Loucy (cell line): Measurements from ENCODE around the gene ZC3H12C.

Experiments
- EZH2phosphoT487 ChIP-seq: fragments of 200-600 bp; IDR thresholded peaks from 2 replicates; pipeline ENCODE4 v1.6.1; 2018; ENCODE audit warnings: antibody characterized with exemption, mild to moderate bottlenecking, moderate library complexity, borderline replicate concordance
- TF ChIP-seq, protein P1 (sequence below): fragments of 200-600 bp; sonication (generic); conservative IDR thresholded peaks from 2 replicates; pipeline ENCODE4 v1.5.1; 2014; ENCODE audit warnings: mild to moderate bottlenecking, antibody characterized with exemption, low read length

DNA sequence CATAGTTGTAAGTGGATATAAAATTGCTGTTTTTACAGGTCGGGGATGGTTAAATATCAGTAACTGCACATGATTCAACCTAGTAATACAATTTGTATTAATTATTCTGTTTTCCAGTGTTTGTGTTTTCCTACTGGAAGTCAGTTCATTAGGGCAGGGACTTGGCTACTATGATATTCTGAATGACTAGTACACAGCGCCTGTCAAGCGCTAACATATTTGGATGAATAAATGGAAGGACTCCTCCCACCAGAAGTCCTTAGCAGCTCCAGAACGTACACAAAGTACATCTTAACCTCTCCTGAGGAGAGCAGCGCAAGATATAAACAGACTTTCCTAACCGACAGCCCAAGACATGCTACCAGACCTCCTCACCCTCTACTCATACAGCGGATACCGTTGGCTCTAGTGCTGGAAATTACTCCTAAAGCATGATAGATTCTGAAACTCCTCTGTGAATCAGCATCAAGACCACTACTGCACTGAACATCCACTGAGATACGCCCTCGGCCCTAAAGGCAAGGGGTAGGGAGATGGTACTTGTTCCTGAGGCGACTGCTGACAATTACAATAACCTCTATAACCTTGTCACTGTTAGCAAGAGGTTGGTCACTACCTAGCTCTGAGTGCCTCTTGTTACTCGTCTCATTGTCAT, 124.2 kb downstream of the ZC3H12C start:
- TF ChIP-seq, protein P1, sequence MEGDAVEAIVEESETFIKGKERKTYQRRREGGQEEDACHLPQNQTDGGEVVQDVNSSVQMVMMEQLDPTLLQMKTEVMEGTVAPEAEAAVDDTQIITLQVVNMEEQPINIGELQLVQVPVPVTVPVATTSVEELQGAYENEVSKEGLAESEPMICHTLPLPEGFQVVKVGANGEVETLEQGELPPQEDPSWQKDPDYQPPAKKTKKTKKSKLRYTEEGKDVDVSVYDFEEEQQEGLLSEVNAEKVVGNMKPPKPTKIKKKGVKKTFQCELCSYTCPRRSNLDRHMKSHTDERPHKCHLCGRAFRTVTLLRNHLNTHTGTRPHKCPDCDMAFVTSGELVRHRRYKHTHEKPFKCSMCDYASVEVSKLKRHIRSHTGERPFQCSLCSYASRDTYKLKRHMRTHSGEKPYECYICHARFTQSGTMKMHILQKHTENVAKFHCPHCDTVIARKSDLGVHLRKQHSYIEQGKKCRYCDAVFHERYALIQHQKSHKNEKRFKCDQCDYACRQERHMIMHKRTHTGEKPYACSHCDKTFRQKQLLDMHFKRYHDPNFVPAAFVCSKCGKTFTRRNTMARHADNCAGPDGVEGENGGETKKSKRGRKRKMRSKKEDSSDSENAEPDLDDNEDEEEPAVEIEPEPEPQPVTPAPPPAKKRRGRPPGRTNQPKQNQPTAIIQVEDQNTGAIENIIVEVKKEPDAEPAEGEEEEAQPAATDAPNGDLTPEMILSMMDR, result no peak
- no peak for TF ChIP-seq EZH2phosphoT487
